ENCODE measurements around the gene GDF11.
A peak's percentile ranks its signal among the peaks of the same experiment; 100 is the strongest.

Gene GDF11

DNA sequence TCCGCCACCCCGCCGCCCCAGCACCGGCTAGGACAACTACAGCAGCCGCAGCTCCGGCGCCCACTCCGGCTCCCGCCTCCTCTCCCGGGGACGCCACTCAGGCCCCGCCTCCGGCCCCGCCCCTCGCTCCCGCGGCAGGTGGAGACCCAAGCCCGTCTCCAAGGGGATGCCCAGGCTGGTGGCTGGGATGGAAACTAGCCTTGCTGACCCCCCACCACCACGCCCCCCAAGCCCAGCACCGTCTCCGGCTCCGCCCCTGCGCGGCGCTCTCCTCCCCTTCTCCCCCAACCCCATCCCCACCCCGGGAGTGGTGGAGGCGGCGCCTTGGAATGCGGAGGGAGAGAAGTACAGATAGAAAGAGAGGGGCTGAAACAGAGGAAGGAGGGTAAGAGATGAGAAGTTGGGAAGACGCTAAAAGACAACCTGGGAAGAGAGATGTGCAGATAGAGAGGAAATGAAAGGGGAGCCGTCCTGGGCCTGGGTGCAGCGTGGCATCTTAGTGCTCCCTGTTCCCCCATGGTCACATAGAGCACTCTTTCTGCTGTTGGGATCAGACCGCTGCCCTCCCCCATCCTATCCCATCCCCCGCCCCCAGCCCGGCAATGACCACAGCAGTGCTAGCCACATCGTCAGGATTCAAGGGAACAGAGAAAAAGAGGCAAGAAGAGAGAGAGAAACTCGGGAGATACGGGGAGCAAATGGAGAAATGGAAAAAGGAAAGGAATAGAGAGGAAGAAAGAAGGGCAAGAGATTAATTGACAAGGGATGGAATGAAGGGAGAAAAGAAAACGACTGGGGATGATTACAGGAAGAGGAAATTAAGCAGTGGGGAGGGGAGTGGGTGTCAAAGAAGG lies 34.9 kb upstream of the GDF11 start, which contains the start of gene ITGA7:
Gene ITGA7 (minus strand): TSS at position 64 of the 854 bp plus-strand sequence. CDS start 222 bp downstream, outside the sequence.
- peak; percentile 71 for DNase-seq

- no peak for DNase-seq
Observed at GRCh38 chr12:55708695-55709233, 34.2 kb upstream of the GDF11 start.

GRCh38 chr12:55711786-55712553 lies 31.0 kb upstream of the GDF11 start:
- no peak for DNase-seq

- no peak for DNase-seq
Observed at GRCh38 chr12:55712700-55713415, 30.1 kb upstream of the GDF11 start.

- DNase-seq = no peak
Observed at GRCh38 chr12:55713721-55714120, 29.2 kb upstream of the GDF11 start.

DNA sequence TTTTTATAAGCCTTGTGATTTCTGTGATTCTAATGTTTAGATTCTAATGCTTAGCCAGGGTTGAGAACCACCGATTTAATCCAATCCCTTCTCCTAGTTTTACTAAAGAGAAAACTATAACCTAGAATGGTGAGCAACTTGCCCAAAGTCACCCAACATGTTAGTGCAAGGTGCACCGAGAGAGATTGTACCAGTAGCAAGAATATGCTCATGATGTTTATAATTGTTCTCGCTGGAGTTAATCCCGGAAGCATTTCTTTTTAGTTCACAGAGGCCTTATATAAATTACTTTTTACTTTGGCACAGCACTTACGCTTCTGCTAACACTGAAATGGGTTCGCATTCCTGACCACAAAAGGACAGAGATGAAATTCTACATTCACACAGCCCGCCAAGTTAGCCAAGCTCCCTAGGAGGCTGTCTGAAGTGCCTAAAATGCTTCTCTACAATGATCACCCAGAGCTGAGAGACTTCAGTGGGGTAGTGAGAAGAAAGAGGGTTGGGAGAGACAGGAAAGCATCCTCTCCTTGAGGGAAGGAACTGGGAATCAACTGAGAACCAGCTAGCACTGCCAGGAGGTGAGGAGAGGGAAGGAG lies 27.7 kb upstream of the GDF11 start:
- no peak for DNase-seq

DNA sequence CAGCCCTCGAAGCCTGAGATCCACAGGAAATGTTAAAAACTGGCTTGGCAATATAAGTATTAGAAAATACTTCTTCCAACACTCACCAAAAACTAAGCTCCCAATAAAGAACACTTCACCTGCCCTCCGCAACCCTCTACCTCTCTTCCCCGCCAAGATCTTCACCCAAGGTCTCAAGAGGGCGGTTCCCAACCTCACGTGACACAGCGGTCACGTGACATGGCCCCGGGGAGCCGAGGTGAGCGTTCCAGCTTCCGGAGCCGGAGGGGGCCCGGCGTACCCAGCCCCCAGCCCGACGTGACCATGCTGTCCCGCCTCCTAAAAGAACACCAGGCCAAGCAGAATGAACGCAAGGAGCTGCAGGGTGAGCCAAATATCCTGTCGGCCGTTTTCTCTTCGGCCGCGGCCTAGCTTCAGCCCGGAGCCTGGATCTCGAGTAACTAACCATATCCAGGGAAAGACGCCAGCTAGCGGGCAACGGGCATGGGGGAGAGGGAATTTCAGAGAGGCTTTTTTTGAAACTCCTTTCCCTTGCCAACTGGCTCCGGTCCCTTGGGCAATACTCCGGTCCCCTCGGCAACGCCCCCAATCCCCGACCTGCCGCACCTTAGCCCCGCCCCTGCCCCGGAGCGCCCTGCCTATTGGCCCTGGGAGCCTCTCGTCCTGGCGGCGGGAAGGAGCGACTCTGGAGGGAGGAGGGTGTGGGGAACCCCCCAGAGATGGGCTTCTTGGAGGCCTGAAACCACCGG lies 26.9 kb upstream of the GDF11 start, which contains the start of gene BLOC1S1:
Gene BLOC1S1 (plus strand): TSS at position 214 of the 749 bp plus-strand sequence. CDS start 6 bp downstream, at position 220.
- DNase-seq = peak; percentile 95

DNA sequence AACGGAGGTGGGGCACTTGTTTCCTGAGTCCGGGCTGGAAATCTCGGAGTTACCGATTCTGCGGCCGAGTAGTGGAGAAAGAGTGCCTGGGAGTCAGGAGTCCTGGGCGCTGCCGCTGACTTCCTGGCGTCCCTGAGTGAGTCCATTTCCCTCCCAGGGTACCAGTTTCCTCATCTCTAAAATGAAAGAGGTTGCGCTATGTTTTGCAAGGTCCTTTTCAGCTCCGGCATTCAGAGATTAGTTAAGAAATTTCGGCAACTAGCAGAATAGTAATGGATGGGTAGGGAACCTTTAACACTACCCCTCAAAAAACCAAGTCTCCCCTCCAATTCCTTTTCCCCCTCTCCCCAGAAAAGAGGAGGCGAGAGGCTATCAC lies 26.4 kb upstream of the GDF11 start:
- DNase-seq = no peak

DNA sequence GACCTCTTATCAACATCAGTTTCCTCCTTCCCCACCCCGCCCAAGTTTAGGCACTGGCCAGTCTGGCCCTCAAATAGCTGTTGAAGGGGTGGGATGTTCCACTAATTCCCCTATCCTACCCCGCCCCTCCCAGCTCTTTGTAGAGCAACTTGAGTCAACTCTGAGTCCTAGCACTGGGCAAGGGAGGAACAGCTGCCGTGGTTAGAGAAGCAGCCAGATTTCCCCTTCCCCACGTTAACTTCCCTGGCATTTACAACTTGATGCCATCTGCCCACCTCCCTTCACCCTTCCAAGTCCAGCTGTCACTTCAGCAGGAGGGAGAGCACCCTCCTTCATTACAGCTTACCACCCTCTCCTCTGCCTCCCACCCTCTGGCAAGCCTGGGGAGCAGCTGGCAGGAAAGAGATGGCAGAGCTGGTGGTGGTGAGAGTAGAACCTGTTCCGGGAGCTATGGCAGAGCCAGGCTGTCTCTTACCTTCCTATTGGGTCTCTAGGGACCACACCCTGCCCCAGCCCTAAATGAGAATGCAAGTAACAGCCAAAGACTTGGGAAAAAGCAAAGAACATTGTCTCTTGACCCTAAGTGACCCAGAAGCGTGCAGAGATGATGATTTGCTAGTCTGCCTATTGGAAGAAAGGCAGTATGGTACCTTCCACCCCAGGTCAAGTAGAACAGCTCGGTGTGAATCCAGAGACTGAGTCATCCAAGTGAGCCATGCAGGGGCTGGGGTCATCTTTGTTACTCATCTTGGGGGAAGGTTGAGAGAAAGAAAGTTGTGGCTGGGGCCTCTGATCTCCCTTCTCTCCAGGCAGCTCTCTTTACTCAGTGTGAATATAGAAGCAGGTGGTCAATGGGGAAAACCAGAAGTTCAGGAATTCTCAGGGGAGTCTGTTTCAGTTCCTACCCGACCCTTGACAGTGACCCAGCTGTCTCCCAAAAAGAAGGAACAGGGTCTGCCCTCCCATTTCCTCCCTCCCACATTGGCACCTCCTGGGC lies 25.6 kb upstream of the GDF11 start:
- DNase-seq = no peak

DNA sequence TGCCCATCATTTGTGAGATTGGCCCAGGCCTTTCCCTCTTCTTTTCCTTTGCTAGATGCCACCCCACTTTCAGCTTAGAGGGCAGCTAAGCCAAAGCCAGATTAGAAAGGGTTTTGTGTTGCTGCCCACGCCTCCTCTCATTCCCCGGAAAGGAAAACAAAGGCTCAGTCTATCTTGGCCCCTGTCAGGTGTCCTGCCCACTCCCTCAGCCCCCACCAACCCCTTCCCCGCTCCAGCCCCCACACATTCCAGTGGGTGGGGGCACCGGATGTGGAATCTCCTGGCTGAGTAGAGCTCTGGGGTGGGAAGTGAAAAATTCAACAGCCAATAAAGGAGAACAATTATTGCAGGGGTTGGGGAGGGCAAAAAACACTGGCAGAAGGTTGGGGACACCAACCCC lies 24.9 kb upstream of the GDF11 start:
- DNase-seq = no peak

DNA sequence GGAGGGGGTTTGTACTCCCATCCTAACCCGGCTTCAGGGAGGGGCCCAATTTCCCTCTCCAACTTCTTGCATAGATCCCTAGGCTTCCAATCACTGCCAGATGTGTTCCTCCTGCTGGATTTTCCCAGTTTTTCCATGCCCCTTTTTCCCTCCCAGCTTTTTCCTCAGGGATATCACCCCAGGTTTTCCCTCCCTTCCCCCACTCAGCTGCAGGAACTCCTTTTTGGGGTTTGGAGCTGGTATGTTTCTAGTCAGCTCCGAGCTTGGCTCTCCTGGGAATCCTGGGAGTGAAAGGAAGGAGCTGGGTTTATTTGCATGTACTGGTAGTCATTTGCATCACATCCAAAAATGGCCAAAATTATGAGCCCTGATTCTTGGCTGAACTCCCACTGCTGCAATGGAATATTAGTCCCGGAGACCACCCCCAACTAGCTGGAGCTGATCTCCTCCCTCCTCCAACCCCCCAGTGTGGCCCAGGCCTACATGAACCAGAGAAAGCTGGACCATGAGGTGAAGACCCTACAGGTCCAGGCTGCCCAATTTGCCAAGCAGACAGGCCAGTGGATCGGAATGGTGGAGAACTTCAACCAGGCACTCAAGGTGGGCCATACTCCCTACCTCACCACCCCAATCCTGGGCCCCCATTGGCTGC lies 24.2 kb upstream of the GDF11 start:
- DNase-seq = no peak

- no peak for DNase-seq
Observed at GRCh38 chr12:55719371-55719770, 23.6 kb upstream of the GDF11 start.

DNA sequence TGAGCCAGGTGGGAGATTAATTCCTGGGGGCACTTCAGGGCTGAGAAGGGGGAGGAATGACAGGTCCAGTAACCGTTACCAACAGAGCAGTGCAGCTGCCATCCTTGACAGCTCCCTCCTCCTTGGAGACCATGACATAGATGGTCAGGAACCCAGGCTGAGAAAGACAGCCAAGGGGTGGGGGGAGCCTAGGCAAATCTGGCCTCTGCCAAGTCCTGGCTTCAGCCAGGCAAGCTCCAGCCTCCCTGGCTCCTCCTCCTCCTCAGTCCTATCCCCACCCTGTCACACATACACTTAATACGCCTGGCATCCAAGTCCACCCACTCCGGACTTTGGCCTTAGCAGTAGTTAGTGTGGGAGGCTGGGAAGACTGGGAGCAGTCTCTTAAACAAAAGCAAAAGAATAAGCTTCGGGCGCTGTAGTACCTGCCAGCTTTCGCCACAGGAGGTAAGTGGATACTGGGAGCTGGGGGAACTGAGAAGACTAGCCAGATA lies 22.8 kb upstream of the GDF11 start, which contains the start of gene RDH5:
Gene RDH5 (plus strand): TSS at position 323 of the 494 bp plus-strand sequence. CDS start 792 bp downstream, outside the sequence.
- no peak for DNase-seq

DNA sequence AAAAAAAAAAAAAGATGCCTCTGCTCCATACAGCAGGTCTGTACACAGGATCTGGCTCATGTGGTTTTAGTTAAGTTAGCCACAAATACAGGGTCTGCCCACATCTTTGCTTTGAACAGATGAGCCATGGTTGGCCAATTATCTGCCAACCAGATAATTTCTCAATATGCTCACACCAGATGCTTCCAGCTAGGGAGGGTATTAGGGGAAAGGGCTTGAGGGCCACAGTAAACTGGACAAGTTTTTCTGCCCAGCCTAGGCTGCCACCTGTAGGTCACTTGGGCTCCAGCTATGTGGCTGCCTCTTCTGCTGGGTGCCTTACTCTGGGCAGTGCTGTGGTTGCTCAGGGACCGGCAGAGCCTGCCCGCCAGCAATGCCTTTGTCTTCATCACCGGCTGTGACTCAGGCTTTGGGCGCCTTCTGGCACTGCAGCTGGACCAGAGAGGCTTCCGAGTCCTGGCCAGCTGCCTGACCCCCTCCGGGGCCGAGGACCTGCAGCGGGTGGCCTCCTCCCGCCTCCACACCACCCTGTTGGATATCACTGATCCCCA lies 22.0 kb upstream of the GDF11 start:
- DNase-seq = no peak

- no peak for DNase-seq
Observed at GRCh38 chr12:55721601-55722213, 21.2 kb upstream of the GDF11 start.

DNA sequence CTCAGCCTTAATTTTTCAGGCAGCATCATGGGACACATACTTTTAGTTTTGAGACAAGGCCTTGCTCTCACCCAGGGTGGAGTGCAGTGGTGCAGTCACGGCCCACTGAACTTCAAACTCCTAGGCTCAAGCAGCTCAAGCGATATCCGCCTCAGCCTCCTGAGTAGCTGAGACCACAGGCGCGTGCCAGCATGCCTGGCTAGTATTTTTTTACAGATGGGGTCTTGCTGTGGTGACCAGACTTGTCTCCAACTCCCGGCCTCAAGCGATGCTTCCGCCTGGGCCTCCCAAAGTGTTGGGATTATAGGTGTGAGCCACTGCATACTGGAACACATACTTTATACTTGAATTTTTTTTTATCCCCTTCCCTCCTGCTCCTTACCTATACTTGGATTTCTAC lies 20.0 kb upstream of the GDF11 start:
- no peak for DNase-seq

GRCh38 chr12:55723516-55724225 lies 19.3 kb upstream of the GDF11 start:
- DNase-seq = no peak

Measured in stimulated activated CD4-positive, alpha-beta T cell treated with anti-CD3 and anti-CD28 coated beads, Interleukin-12 subunit alpha, Interleukin-12 subunit beta, amount 100 ng/mL, for 4 hours (primary cell).